Uterus (tissue), 2 donors: ENCODE measurements around the gene CORIN.

Source experiments
- CTCF ChIP-seq, 4 experiments: fragments of 200-600 bp in 2 of 4; fragments of 450-650 bp in 2 of 4; sonication (generic) in 2 of 4; IDR thresholded peaks; one replicate each; pipeline ENCODE4 v1.5.1; 2016 to 2019; ENCODE audit warnings: antibody characterized with exemption in 4 of 4, mild to moderate bottlenecking in 2 of 4, moderate library complexity in 1 of 4
- POLR2A ChIP-seq, 2 donors: fragments of 450-650 bp; IDR thresholded peaks; one replicate each; pipeline ENCODE4 v1.6.1; 2016; ENCODE audit warnings: antibody characterized with exemption in 2 of 2, mild to moderate bottlenecking in 1 of 2, moderate library complexity in 1 of 2

- no peak for TF ChIP-seq CTCF (IDR thresholded peaks at IDR 0.05)
- no peak for TF ChIP-seq POLR2A (IDR thresholded peaks at IDR 0.05)
These were observed 264.9 kb downstream of the CORIN start for GRCh38 chr4:47572981-47573380.
